HG03354 (cell line): ENCODE measurements around the gene IQGAP2.

ENCODE experiments used
- ATAC-seq: cut with Tn5 transposase; IDR thresholded peaks from one replicate; pipeline ENCODE4 v1.9.1; 2021; ENCODE audit warnings: mild to moderate bottlenecking; ENCODE audit not compliant: unreplicated experiment, poor library complexity, severe bottlenecking

Gene IQGAP2

DNA sequence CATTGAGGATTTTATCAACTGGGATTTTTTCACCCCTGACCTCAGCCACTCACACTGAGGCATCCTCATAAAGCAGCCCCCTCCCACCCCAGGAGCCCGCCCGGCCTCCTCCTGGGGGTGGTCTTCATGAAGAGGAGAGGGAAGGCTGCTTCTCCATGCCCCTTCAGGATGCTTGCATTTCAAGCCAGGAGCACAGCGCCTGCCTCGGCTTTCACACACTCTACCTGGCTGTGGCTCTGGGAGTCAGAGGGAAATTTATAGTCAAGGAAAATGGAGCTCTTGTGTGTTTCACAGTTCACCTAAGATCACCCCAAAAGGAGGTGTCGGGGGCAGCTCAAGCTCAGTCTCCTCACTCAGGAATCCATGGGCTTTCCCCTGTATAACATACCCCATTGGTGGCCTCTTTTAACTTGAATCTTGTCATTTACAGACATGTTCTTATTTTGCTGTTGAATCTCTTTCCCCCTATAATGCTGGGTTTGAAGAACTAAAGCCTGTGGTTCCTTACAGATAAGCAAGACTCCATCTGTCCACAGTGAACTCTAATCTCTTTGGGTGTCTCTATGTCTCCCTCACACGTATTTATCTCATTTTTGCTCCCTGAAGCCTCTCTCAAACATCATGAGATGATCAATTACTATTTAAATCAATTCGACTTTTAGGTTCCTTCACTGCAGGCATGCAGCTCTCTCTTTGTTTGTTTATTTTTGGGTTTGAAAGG, 22.6 kb upstream of the IQGAP2 start:
- ATAC-seq, result no peak

DNA sequence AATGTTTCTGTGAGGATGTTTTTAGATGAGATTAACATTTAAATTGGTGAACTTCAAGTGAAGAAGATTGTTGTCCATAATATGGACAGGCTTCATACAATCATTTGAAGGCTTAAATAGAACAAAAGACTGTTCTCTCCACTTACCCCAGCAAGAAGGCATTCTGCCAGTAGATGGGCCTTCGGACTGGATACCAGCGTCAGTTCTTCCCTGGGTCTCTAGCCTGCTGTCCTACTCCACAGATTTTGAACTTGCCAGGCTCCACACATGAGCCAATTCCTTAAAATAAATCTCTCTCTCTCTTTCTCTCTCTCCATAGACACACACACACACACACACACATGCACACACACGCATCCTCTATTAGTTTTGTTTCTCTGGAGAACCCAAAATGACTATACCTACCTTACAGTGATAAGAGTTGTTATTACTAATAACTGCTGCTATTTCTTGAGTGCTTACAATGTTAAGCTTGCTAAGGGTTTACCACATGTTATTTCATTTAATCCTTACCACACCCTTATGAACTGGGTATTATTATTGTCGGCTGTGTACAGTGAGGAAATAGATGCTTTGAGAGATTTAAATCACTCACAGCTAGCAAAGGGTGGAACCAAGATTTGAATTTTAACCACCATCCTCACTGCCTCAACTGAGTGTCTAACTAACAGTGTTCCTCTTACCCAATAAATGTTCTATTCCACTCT, 19.8 kb upstream of the IQGAP2 start:
- ATAC-seq, result no peak

DNA sequence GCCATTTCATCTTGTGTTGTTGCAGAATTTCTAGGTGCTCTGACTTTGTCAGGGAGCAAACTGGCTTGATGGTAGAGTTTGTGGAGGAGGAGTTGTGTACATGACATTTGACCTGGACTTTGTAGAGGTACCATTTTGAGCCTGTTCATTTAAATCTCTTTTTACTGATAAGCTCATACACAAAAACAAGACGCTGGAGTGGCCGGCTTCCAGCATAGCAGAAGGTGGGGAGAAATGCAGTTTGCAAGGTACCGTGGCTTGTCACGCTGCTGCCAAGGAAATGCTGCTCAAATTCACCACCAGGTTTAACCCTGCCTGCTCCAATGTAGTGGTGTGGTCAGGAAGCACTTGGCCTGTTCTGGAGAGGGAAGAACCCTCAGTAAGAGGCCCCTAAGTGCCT, 18.9 kb upstream of the IQGAP2 start:
- ATAC-seq, result no peak

DNA sequence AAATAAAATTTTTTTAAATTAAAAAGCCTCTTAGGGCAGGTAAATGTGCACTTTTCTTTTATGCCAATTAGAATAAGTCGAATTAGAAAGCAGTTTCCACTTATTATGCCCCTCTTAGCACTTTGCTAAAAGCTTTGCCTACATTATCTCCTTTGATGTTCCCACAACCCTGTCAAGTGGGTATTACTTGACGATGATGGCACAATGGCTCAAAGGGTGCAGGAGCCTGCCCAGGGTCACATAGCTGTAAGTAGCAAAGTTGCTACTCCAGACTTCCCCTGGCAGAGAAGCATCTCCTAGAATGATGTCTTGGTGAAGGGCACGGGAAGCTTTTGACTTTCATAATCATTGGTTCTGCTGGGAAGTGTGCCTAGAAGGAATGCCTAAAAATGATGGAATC, 18.4 kb upstream of the IQGAP2 start:
- ATAC-seq, result no peak

DNA sequence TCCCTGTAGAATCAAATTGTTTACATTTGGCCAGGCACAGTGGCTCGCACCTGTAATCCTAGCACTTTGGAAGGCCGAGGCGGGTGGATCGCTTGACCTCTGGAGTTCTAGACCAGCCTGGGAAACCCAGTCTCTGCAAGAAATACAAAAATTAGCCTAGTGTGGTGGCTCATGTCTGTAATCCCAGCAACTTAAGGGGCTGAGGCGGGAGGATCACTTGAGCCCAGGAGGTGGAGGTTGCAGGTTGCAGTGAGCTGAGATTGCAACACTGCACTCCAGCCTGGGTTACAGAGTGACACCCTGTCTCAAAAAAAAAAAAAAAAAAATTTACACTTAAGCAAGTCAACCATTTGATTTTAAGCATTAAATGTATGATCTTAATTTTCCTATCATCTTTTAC, 17.5 kb upstream of the IQGAP2 start:
- ATAC-seq, result no peak

DNA sequence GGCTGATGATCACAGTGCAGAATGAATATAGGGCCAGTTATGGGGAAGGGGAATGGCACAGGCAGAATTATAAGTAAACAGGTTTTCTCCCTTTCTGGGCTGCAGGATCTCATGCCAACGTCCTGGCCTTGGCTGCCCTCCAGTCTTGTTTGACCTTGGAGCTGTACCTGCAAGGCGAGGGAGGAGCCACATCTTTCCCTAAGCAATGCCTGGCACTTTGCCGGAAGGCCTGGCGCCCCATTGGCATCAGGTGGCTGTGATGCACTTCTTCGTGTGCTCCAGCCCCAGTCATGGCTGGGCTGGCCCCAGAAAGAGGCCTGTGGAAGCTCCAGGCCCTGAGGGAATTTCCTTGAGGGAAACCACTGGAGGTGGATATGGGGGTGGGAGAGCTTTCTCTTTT, 16.7 kb upstream of the IQGAP2 start:
- no peak for ATAC-seq

DNA sequence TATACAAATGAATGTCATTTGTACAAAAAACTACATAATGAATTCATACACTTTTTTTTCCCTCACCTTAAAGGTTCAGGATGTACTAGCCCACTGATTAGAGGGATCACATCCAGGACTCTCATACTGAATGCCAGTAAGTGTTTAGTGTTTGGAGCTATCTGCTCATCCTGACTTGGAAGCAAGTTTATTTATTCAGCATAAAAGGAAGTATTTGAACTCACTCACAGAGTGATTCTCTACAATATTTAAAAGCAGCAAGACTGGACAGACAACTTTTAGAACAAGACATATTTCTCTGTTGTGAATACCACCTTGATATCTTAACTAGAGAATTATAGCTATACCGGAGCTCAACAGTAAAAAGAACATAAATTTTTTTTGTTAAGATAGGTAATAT, 14.8 kb upstream of the IQGAP2 start:
- ATAC-seq, result no peak

DNA sequence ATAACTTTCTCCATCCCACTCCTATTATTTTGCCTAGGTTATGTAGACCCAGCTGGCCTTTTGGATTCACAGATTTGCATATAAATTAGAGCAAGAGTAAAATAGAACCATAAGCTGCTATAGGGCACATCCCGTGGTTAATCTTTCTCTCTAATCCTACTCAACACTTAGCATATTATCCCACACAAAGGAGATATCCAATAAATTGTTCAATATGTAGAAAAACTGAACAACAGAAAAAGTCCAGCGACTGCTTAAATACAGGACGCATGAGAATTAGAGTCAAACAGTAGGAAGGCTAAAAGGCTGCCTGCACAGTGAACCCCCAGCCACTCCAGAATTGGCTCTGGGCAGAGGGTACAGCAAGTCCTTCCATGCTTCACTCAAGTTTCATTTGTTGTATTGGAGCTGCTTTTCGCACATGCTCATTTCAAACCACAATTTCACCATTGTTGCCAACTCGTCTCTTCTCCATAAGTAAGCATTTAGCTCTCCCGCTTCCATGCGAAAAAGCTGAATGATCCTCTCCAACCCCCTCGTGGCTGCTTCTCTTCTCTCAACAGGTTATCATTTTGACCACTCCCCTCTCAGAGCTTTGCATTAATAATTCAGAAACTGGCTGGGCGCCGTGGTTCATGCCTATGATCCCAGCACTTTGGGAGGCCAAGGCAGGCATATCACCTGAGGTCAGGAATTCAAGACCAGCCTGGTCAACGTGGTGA, 14.1 kb upstream of the IQGAP2 start:
- no peak for ATAC-seq

DNA sequence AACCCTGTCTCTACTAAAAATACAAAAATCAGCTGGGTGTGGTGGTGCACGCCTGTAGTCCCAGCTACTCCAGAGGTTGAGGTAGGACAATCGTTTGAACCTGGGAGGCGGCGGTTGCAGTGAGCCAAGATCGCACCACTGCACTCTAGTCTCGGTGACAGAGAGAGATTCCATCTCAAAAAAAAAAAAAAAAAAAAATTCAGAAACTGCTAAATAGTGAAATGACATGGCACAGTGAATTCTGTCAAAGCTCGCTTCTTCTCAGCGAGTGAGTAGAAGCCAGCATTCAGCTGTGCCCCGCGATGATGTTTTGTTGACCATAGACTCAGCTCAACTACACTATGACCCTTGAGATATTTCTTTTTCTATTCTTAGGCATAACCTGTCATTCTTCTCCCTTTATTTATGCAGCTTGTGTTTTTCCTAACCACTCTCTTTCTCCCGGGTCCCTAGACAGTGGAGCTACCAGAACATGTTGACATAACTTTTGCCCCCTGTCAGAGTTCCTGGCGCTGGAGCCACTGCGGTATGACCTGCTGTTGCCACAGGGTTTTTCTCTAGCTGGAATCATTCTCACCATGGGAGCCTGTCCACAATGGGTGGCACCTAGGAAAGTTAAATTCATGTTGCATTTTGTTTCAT, 13.5 kb upstream of the IQGAP2 start:
- ATAC-seq, result no peak

DNA sequence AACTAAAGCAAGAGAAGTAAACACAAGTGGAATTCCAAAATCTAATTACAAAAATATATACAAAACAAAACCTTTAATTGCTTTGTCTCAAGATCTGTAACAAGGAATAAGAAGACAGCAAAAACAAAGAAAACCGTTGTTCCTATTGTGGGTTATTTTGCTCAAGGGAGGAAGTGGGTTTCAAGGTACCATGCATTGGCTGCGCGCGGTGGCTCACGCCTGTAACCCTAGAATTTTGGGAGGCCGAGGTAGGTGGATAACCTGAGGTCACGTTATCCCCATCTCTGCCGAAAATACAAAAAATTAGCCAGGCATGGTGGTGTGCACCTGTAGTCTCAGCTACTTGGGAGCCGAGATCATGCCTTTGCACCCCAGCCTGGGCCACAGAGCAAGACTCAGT, 12.1 kb upstream of the IQGAP2 start:
- ATAC-seq, result no peak

DNA sequence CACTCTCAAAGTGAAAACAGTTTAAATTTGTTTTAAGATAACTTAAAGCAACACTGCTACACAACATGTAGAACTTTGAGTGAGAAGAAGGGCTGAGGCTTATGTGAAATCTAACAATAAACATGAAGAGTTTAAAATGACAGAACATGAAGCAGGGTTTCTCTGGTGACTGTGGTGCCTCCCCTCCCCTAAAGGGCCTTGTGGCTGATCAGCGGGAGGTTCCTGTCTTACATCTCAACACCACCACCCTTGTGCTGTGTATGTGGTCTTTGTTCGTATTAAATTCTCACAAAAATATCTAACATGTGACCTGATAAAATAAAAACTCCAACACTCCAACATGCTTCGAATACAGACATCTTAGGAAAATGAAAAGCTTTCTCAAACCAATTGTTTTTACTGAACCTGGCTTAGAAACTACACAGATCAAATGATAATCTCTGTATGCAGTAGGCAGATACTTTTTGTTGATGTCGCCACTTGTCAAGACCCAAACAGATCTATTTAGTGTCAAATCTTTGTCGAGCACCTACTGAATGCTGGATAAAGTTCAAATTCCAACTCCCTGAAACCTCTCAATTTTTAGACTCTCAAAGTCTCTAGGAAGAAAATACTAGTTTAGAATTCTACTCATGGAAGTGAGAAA, 9.9 kb upstream of the IQGAP2 start:
- no peak for ATAC-seq

DNA sequence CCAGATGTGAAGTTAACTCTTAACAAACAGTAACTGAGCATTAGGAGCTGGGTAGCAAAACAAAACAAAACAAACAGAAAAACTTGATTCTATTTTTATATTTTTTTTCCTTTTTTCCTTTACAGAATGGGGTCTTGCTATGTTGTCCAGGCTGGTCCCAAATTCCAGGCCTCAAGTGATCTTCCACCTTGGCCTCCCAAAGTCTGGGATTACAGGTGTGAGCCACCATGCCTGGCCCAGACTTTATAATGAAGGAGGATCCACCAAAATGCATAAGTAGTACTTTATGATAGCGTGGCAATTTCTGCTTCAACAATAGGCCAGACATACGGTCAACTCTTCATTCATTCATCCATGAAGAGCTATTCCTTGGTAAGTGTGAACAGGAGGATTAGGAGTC, 5.9 kb upstream of the IQGAP2 start:
- ATAC-seq, result no peak

DNA sequence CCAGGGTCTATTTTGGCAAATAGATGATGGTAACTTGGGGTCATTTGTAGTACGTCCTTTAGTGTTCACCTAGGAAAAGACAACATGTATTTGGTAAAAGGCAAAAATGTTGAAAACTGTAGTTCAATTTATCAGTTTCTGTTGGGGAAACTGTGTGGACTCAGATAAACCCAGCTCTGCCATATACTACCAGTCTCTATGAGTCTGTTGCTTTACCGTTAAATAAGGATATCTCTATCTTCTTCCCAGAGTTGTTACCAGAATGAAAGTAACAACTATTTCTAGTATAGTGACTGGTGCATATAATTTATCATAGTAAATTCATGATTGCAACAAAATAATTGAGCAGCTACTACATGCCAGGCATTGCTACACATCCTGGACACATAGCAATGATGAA, 3.8 kb upstream of the IQGAP2 start:
- no peak for ATAC-seq

DNA sequence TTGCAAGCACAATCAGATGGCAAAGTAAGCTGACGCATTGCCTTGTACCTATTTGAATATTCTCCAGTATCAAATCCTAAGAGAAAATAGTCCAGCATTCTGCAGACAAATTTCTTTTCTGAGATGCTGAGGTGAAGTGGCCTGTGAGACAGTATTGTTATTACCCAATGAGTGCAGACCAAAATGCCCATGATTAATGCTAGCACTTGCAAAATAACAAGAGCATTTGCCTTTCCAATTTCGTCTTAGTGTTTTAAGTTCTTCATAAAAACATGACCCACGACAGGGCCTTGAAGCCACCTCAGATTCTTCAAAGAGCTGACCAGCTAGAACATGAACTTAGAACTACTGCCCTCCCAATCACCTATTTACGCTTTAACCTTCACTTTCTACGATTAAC, 2.6 kb upstream of the IQGAP2 start:
- no peak for ATAC-seq

DNA sequence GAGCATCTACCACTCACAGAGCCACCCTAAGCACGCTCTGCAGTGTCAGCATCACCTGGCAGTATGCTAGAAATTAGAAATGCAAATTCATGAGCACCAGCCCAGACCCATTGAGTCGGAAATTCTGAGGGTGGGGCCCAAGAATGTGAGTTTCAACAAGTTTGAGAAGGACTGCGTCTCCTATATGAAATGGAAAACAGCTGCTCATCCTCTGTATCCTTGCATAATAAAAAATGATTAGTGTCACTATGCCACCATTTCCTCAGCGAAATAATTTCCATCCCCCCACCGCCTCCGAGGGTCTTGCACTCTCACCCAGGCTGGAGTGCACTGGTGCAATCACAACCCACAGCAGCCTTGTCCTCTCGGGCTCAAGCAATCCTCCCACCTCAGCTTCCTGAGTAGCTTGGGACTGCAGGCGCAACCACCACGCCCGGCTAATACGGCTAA, 1.3 kb upstream of the IQGAP2 start:
- ATAC-seq, result peak; percentile 38

DNA sequence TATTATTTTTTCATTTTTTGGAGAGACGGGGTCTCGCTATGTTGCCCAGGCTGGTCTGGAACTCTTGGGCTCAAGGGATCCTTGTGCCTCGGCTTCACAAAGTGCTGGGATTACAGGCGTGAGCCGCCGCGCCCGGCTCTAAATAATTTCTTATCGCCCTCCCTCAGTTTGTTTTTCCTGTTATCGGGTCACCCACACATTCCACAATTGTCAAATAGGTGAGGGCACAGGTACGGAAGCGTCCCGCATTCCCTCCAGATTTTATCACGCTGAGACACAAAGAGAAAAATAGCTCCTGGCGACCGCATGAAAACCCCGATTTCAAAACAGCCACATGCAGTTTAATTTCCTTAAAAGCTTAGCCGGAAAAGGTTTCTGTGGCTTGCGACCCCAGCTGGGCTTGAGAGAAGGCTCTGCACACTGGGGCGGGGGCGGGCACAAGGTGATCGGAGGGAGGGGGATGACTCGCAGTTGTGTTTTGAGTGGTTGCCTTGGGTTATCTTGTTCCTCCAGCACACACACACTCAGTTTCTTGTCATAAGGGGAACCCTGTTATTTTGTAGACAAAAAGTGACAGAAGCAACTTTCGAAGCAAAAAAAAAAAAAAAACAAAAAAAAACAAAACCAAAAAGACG, 717 bp upstream of the IQGAP2 start:
- peak; percentile 55 for ATAC-seq

DNA sequence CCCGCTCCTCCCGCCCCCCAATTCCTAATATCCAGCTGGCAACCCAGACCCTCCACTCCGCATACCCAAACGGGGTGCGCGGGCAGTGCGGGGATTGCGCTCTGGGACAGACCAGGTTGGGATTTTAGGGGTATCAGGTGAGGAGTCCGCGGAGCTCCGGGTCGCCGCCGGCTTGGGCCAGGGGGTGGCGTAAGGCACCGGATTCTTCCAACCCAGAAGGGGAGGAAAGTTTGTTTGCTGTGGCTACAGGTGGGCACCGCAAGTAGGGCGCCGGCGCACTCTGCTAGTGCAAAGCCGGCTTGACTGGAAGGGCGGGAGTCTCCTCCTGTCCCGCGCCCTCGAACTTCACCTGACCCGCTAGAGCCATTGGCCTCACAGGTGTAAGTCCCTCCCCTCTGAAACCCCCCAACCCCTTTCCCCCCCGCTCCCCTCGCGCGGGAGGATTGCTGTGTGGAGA, 709 bp downstream of the IQGAP2 start:
- peak; percentile 22 for ATAC-seq

DNA sequence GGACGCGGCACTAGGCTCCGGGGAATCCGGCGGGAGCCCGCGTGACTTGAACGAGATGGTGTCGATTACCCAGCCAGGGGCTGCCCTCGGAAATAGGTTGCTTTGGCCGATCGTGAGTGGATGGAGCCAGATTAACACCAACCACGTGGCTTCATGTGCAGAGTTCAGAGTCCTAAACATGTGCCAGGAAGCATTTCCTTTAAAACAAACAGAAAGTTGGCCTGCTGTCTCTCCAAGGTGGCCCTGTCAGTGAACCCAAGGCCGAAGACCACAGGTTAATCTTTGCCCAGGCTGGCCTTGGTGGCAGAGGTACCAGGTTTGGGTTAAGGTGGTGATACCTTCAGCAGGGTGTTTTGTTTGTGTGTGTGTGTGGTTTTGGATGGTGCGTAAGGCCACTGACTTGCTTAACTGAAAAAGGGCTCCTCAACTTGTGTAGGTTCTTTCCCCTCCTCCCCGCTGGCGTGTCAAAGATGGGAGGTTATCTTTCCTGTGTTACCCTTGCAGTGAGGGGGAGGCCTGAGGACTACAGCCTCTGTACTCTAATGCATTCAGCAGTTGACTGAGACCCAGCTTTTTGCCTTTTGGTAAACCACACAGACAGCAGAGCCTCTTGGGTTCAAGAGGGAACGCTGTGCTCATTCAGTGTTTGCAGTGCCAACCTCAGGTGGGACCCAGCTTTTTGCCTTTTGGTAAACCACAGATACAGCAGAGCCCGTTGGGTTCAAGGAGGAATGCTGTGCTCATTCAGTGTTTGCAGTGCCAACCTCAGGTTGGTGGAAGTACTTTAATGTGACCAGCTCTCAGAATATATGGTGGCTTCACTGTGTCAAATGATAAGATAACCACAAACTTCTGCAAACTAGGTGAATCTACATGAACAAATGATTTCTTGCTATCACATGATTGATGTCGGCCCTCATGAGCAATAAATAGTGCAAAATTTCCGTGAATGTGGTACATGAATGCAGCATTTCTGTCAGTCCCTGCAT, 1.4 kb downstream of the IQGAP2 start:
- peak; percentile 26 for ATAC-seq
